H9 (cell line): ENCODE data around the gene DUSP2. TPM values are rescaled to one million over a fixed set of nuclear protein-coding genes. Genes with fewer than 3 reads are reported as not detected.

Experiments used
- DNase-seq: peaks from one replicate; pipeline ENCODE4 v3.0.0-alpha.2; 2017
- H2AFZ ChIP-seq: one replicate; pipeline ENCODE4 v1.6.1; 2013; ENCODE audit warnings: mild to moderate bottlenecking, low read length, control low read depth, moderate library complexity
- H2AK5ac ChIP-seq: 2 replicates; pipeline ENCODE4 v1.6.1; 2013; ENCODE audit warnings: low read length, control low read depth, mixed read lengths; ENCODE audit not compliant: insufficient read length
- H2BK120ac ChIP-seq: one replicate; pipeline ENCODE4 v1.6.1; 2013; ENCODE audit warnings: low read depth, mild to moderate bottlenecking, low read length, control low read depth, inconsistent platforms; ENCODE audit not compliant: poor library complexity, severe bottlenecking
- H2BK12ac ChIP-seq: 2 replicates; pipeline ENCODE4 v1.6.1; 2013; ENCODE audit warnings: low read length, control low read depth, mixed read lengths, low read depth; ENCODE audit not compliant: insufficient read length
- H2BK15ac ChIP-seq: 2 replicates; pipeline ENCODE4 v1.6.1; 2013; ENCODE audit warnings: low read depth, low read length, control low read depth
- H2BK20ac ChIP-seq: one replicate; pipeline ENCODE4 v1.6.1; 2013; ENCODE audit warnings: low read depth, mild to moderate bottlenecking, low read length, control low read depth, inconsistent platforms; ENCODE audit not compliant: poor library complexity, severe bottlenecking
- H2BK5ac ChIP-seq: 2 replicates; pipeline ENCODE4 v1.6.1; 2013; ENCODE audit warnings: low read length, control low read depth, mixed read lengths; ENCODE audit not compliant: insufficient read length
- H3K14ac ChIP-seq: 2 replicates; pipeline ENCODE4 v1.6.1; 2013; ENCODE audit warnings: low read length, control low read depth; ENCODE audit not compliant: insufficient read depth
- H3K18ac ChIP-seq: 2 replicates; pipeline ENCODE4 v1.6.1; 2013; ENCODE audit warnings: low read depth, mild to moderate bottlenecking, mixed read lengths, low read length, control low read depth; ENCODE audit not compliant: insufficient read length
- H3K23ac ChIP-seq: 2 replicates; pipeline ENCODE4 v1.6.1; 2013; ENCODE audit warnings: low read length, control low read depth, mixed read lengths, low read depth; ENCODE audit not compliant: insufficient read length
- H3K23me2 ChIP-seq: 2 replicates; pipeline ENCODE4 v1.6.1; 2013; ENCODE audit warnings: low read depth, mild to moderate bottlenecking, mixed read lengths, low read length, control low read depth; ENCODE audit not compliant: insufficient read length, poor library complexity, severe bottlenecking
- H3K27ac ChIP-seq: 2 replicates; pipeline ENCODE4 v1.5.1; 2013; ENCODE audit warnings: low read length, control low read depth, mixed read lengths, low read depth; ENCODE audit not compliant: insufficient read length
- H3K27me3 ChIP-seq: 2 replicates; pipeline ENCODE4 v1.6.1; 2013; ENCODE audit warnings: low read length, control low read depth, inconsistent platforms; ENCODE audit not compliant: insufficient read depth
- H3K4ac ChIP-seq: 2 replicates; pipeline ENCODE4 v1.6.1; 2013; ENCODE audit warnings: low read depth, mild to moderate bottlenecking, control low read depth, inconsistent platforms, low read length, moderate library complexity
- H3K4me1 ChIP-seq: 2 replicates; pipeline ENCODE4 v1.6.1; 2013; ENCODE audit warnings: low read length, control low read depth, inconsistent platforms; ENCODE audit not compliant: insufficient read depth
- H3K4me2 ChIP-seq: 2 replicates; pipeline ENCODE4 v1.6.1; 2013; ENCODE audit warnings: low read length, control low read depth, mixed read lengths; ENCODE audit not compliant: insufficient read length, insufficient read depth
- H3K56ac ChIP-seq: 2 replicates; pipeline ENCODE4 v1.6.1; 2013; ENCODE audit warnings: low read depth, mild to moderate bottlenecking, mixed read lengths, low read length, control low read depth; ENCODE audit not compliant: insufficient read length
- H3K79me1 ChIP-seq: 2 replicates; pipeline ENCODE4 v1.6.1; 2013; ENCODE audit warnings: low read depth, mild to moderate bottlenecking, moderate library complexity, low read length, control low read depth, inconsistent platforms; ENCODE audit not compliant: insufficient read depth, poor library complexity, severe bottlenecking
- H3K79me2 ChIP-seq: 2 replicates; pipeline ENCODE4 v1.6.1; 2013; ENCODE audit warnings: low read length, control low read depth, inconsistent platforms; ENCODE audit not compliant: insufficient read depth
- H3K9ac ChIP-seq: 2 replicates; pipeline ENCODE4 v1.6.1; 2013; ENCODE audit warnings: low read length, control low read depth, mixed read lengths; ENCODE audit not compliant: insufficient read length; ENCODE audit errors: extremely low read depth
- H3K9me3 ChIP-seq: one replicate; pipeline ENCODE4 v1.6.1; 2013; ENCODE audit warnings: low read depth, low read length, inconsistent platforms; ENCODE audit not compliant: control insufficient read depth
- H3T11ph ChIP-seq: one replicate; pipeline ENCODE4 v1.6.1; 2013; ENCODE audit warnings: mild to moderate bottlenecking, low read length, control low read depth, inconsistent platforms
- H4K20me1 ChIP-seq: one replicate; pipeline ENCODE4 v1.6.1; 2013; ENCODE audit not compliant: control insufficient read depth, insufficient read length, insufficient read depth
- H4K5ac ChIP-seq: 2 replicates; pipeline ENCODE4 v1.6.1; 2013; ENCODE audit warnings: low read depth, mild to moderate bottlenecking, mixed read lengths, low read length, control low read depth; ENCODE audit not compliant: insufficient read length
- H4K8ac ChIP-seq: replicated peaks from 2 replicates; pipeline ENCODE4 v1.6.1; 2013; ENCODE audit warnings: low read length, control low read depth, mixed read lengths, low read depth; ENCODE audit not compliant: insufficient read length
- H4K91ac ChIP-seq: 2 replicates; pipeline ENCODE4 v1.6.1; 2013; ENCODE audit warnings: low read depth, mild to moderate bottlenecking, moderate library complexity, mixed read lengths, low read length, control low read depth; ENCODE audit not compliant: insufficient read length
- H3K27ac Mint-ChIP-seq, 3 experiments: 2 replicates in 2 of 3; 3 replicates in 1 of 3; pipeline ENCODE4 v1.8.0; 2020 to 2021; ENCODE audit warnings: mixed read lengths in 3 of 3, mild to moderate bottlenecking in 1 of 3, moderate library complexity in 1 of 3
- H3K27me3 Mint-ChIP-seq: 2 replicates; pipeline ENCODE4 v1.8.0; 2021; ENCODE audit warnings: low read depth, mild to moderate bottlenecking, moderate library complexity, mixed read lengths
- H3K36me3 Mint-ChIP-seq, 3 experiments: 2 replicates in 2 of 3; 3 replicates in 1 of 3; pipeline ENCODE4 v1.8.0; 2020 to 2021; ENCODE audit warnings: low read depth in 3 of 3, mixed read lengths in 3 of 3; ENCODE audit not compliant: insufficient read depth in 1 of 3
- H3K4me1 Mint-ChIP-seq, 2 experiments: 2 replicates each; pipeline ENCODE4 v1.8.0; 2020; ENCODE audit warnings: mixed read lengths in 2 of 2
- H3K4me3 Mint-ChIP-seq, 2 experiments: 2 replicates in 1 of 2; 3 replicates in 1 of 2; pipeline ENCODE4 v1.8.0; 2020 to 2021; ENCODE audit warnings: mild to moderate bottlenecking in 2 of 2, mixed read lengths in 2 of 2, moderate library complexity in 1 of 2
- H3K9me3 Mint-ChIP-seq, 2 experiments: 2 replicates in 1 of 2; 3 replicates in 1 of 2; pipeline ENCODE4 v1.8.0; 2020; ENCODE audit warnings: mild to moderate bottlenecking in 2 of 2, mixed read lengths in 2 of 2, moderate library complexity in 1 of 2
- CTCF ChIP-seq: fragments of 200-600 bp; sonication (generic); conservative IDR thresholded peaks from 3 replicates; pipeline ENCODE4 v1.8.0; 2021; ENCODE audit warnings: antibody characterized with exemption, mild to moderate bottlenecking
- WGBS: extraction: QIAGEN DNeasy Blood & Tissue Kit; methylation state at CpG from one replicate; pipeline ENCODE4 v1.1.7; 2013; ENCODE audit warnings: missing lambda C conversion rate, low lambda C conversion rate, mixed read lengths; ENCODE audit not compliant: insufficient read length; ENCODE audit errors: extremely low coverage; 5-methylcytosine and 5-hydroxymethylcytosine counted together
- total RNA-seq: library from RNA; stranded (reverse); gene quantifications from 2 replicates; pipeline ENCODE4 v1.2.1, GENCODE V29; 2021

Gene DUSP2
- total RNA-seq, 1 experiment from 2014 or later: 14.9 TPM

GRCh38 chr2:96135621-96136020 is 9.6 kb downstream of the DUSP2 start:
- Histone ChIP-seq H2BK120ac (no peak overlapping the region), H4K5ac (no peak overlapping the region), H3K9ac (no peak overlapping the region), H2BK20ac (no peak overlapping the region), H2AK5ac (no peak overlapping the region), H3K14ac (no peak overlapping the region; the same call in 1 of the 2 replicates), H3K9me3 (no peaks in the 10 kb centered on the region), H3K4me1 (no peaks in the 10 kb centered on the region), H4K8ac (no peak overlapping the region), H2BK15ac (no peak overlapping the region), H3K27ac (no peak overlapping the region), H3K18ac (no peak overlapping the region), H3K4ac (no peak overlapping the region), H2AFZ (no peak overlapping the region), H3K79me1 (no peaks in the 10 kb centered on the region), H3K27me3 (no peaks in the 10 kb centered on the region), H3K79me2 (no peaks in the 10 kb centered on the region), H3K56ac (no peak overlapping the region), H4K91ac (no peak overlapping the region), H3K23ac (no peak overlapping the region), H2BK5ac (no peak overlapping the region), H4K20me1 (no peaks in the 10 kb centered on the region), H3T11ph (no peak overlapping the region), H3K23me2 (no peaks in the 10 kb centered on the region), H2BK12ac (no peak overlapping the region), H3K4me2 (no peak overlapping the region)
- peaks cover 12% of the 10 kb centered on the region for H3K27me3 Mint-ChIP-seq
- TF ChIP-seq CTCF: no peak
- H3K36me3 Mint-ChIP-seq: no peaks in the 10 kb centered on the region
- no peak overlapping the region; a peak in 1 of 7 replicates for H3K27ac Mint-ChIP-seq
- no peak for DNase-seq
- no peak overlapping the region for H3K4me3 Mint-ChIP-seq
- H3K9me3 Mint-ChIP-seq: no peaks in the 10 kb centered on the region
- peaks cover 10 to 14% of the 10 kb centered on the region in 2 experiments for H3K4me1 Mint-ChIP-seq
- no CpG with 5 or more reads among the region's 5 CpGs for WGBS
